Gastroesophageal sphincter (tissue), 4 donors: ENCODE results near the gene FTMT. TPM values are rescaled to one million over a fixed set of nuclear protein-coding genes. Genes with fewer than 3 reads are reported as not detected.

Experiments used
- ATAC-seq: fragments of 150-250 bp; one replicate; pipeline ENCODE4 v1.9.1; 2016; ENCODE audit warnings: mild to moderate bottlenecking, moderate library complexity
- H3K27ac ChIP-seq, 4 donors: fragments of 200-600 bp; sonication (generic) in 3 of 4; 1 replicate in 3 of 4; 2 replicates in 1 of 4; pipeline ENCODE4 v1.5.1; 2016 to 2019
- H3K27me3 ChIP-seq: fragments of 200-600 bp; sonication (generic); one replicate; pipeline ENCODE4 v1.5.1; 2019
- H3K36me3 ChIP-seq, 2 donors: fragments of 200-600 bp; sonication (generic); one replicate each; pipeline ENCODE4 v1.5.1; 2019; ENCODE audit warnings: control low read depth in 1 of 2
- H3K4me1 ChIP-seq, 3 donors: fragments of 200-600 bp; sonication (generic); 1 replicate in 2 of 3; 2 replicates in 1 of 3; pipeline ENCODE4 v1.5.1; 2016 to 2019; ENCODE audit warnings: control low read depth in 2 of 3
- H3K4me3 ChIP-seq, 2 donors: fragments of 200-600 bp; sonication (generic); one replicate each; pipeline ENCODE4 v1.5.1; 2019; ENCODE audit warnings: mild to moderate bottlenecking in 1 of 2, moderate library complexity in 1 of 2
- H3K9me3 ChIP-seq, 3 donors: fragments of 200-600 bp; sonication (generic); one replicate each; pipeline ENCODE4 v1.5.1; 2017 to 2019; ENCODE audit warnings: control low read depth in 2 of 3
- EP300 ChIP-seq: sonication (generic); formaldehyde crosslinking; IDR thresholded peaks from one replicate; pipeline ENCODE4 v1.6.1; 2017; ENCODE audit warnings: antibody characterized with exemption, mild to moderate bottlenecking
- POLR2A ChIP-seq, 2 donors: fragments of 450-650 bp; IDR thresholded peaks; one replicate each; pipeline ENCODE4 v1.6.1; 2017; ENCODE audit warnings: antibody characterized with exemption in 2 of 2, mild to moderate bottlenecking in 2 of 2, moderate library complexity in 1 of 2
- POLR2AphosphoS5 ChIP-seq: sonication (generic); formaldehyde crosslinking; IDR thresholded peaks from one replicate; pipeline ENCODE4 v1.6.1; 2017; ENCODE audit warnings: antibody characterized with exemption
- WGBS, 2 donors: methylation state at CpG; one replicate each; pipeline ENCODE4 v1.1.5; 2018; ENCODE audit warnings: low coverage in 1 of 2; 5-methylcytosine and 5-hydroxymethylcytosine counted together
- total RNA-seq, 4 donors: library from RNA; depleted of rRNA; stranded (reverse); fragments of >200 nt; gene quantifications; one replicate each; pipeline ENCODE4 v1.1.0, GENCODE V29; 2016
- TF ChIP-seq, protein P1 (sequence below), 4 experiments: fragments of 200-600 bp in 2 of 4; fragments of 450-650 bp in 2 of 4; sonication (generic) in 1 of 4; IDR thresholded peaks; one replicate each; pipeline ENCODE4 v1.5.1; 2017 to 2019; ENCODE audit warnings: antibody characterized with exemption in 4 of 4, mild to moderate bottlenecking in 2 of 4, moderate library complexity in 2 of 4

Gene FTMT
- total RNA-seq, 4 donors from 2014 or later = not detected

GRCh38 chr5:121863753-121864285 is 12.1 kb downstream of the FTMT start:
- H3K27me3 ChIP-seq = peaks cover 9% of the 10 kb centered on the region
- H3K4me1 ChIP-seq = no peaks in the 10 kb centered on the region
- no peaks in the 10 kb centered on the region for H3K36me3 ChIP-seq
- TF ChIP-seq, protein P1, sequence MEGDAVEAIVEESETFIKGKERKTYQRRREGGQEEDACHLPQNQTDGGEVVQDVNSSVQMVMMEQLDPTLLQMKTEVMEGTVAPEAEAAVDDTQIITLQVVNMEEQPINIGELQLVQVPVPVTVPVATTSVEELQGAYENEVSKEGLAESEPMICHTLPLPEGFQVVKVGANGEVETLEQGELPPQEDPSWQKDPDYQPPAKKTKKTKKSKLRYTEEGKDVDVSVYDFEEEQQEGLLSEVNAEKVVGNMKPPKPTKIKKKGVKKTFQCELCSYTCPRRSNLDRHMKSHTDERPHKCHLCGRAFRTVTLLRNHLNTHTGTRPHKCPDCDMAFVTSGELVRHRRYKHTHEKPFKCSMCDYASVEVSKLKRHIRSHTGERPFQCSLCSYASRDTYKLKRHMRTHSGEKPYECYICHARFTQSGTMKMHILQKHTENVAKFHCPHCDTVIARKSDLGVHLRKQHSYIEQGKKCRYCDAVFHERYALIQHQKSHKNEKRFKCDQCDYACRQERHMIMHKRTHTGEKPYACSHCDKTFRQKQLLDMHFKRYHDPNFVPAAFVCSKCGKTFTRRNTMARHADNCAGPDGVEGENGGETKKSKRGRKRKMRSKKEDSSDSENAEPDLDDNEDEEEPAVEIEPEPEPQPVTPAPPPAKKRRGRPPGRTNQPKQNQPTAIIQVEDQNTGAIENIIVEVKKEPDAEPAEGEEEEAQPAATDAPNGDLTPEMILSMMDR (IDR thresholded peaks at IDR 0.05) = no peak
- H3K9me3 ChIP-seq = no peaks in the 10 kb centered on the region
- H3K27ac ChIP-seq = no peak overlapping the region
- 24 to 53% methylated on average over 2 of the region's 2 CpGs for WGBS, 2 donors
- no peak for ATAC-seq
- no peak overlapping the region for H3K4me3 ChIP-seq

DNA sequence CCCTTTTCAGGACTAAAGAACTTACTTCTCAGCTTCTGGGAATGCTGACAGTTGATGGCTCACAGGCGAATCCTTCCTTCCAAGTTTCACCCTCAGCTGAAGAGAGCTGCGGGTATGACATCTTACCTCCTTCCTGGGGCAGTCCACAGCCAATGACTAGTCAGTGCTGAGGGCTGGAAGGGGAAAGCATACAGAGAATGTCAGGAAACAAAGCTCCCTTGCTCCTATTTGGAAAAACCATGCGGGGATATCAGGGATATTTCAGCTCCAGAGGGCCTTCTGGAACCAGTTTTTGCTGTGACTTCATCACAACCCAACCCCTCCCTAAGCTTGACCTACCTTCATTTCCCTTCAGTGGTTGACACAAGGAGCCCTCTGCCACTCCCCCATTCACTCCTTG is 15.7 kb downstream of the FTMT start:
- H3K27ac ChIP-seq = no peak overlapping the region
- WGBS, 2 donors = 50 to 57% methylated on average over 2 to 3 of the region's 3 CpGs
- no peaks in the 10 kb centered on the region for H3K36me3 ChIP-seq
- H3K27me3 ChIP-seq = peaks cover 9% of the 10 kb centered on the region
- H3K4me1 ChIP-seq = no peaks in the 10 kb centered on the region
- no peak overlapping the region for H3K4me3 ChIP-seq
- H3K9me3 ChIP-seq = no peaks in the 10 kb centered on the region
- no peak for TF ChIP-seq EP300
- TF ChIP-seq POLR2AphosphoS5 = no peak
- TF ChIP-seq, protein P1 (IDR thresholded peaks at IDR 0.05) = no peak
- no peak for TF ChIP-seq POLR2A (IDR thresholded peaks at IDR 0.05)
- ATAC-seq = no peak

GRCh38 chr5:121870489-121870888 is 18.8 kb downstream of the FTMT start:
- no peak for ATAC-seq
- Histone ChIP-seq H3K27ac (no peak overlapping the region), H3K4me1 (no peaks in the 10 kb centered on the region), H3K4me3 (no peak overlapping the region), H3K9me3 (no peaks in the 10 kb centered on the region), H3K36me3 (no peaks in the 10 kb centered on the region), H3K27me3 (peaks cover 9% of the 10 kb centered on the region)
- no peak for TF ChIP-seq EP300
- no peak for TF ChIP-seq POLR2AphosphoS5
- TF ChIP-seq, protein P1 (IDR thresholded peaks at IDR 0.05) = no peak
- no peak for TF ChIP-seq POLR2A (IDR thresholded peaks at IDR 0.05)
- 37 to 41% methylated on average over 2 of the region's 2 CpGs for WGBS, 2 donors

- 88 to 89% methylated on average over 2 of the region's 2 CpGs for WGBS, 2 donors
Measured at GRCh38 chr5:121872856-121873255, 21.2 kb downstream of the FTMT start.

GRCh38 chr5:121873409-121873808 is 21.7 kb downstream of the FTMT start:
- 100% methylated on average over 1 of the region's 1 CpG for WGBS, 2 donors
- no peaks in the 10 kb centered on the region for H3K27me3 ChIP-seq
- ATAC-seq = no peak
- no peak overlapping the region for H3K27ac ChIP-seq
- no peaks in the 10 kb centered on the region for H3K36me3 ChIP-seq
- H3K9me3 ChIP-seq = no peaks in the 10 kb centered on the region
- no peak overlapping the region for H3K4me3 ChIP-seq
- H3K4me1 ChIP-seq = no peaks in the 10 kb centered on the region
- no peak for TF ChIP-seq POLR2A (IDR thresholded peaks at IDR 0.05)
- TF ChIP-seq POLR2AphosphoS5 = no peak
- TF ChIP-seq, protein P1 (IDR thresholded peaks at IDR 0.05) = no peak
- no peak for TF ChIP-seq EP300

More at GRCh38 chr5:121872856-121873255, 21.2 kb downstream of the FTMT start:
- Histone ChIP-seq H3K27ac (no peak overlapping the region), H3K4me3 (no peak overlapping the region), H3K9me3 (no peaks in the 10 kb centered on the region), H3K27me3 (no peaks in the 10 kb centered on the region), H3K4me1 (no peaks in the 10 kb centered on the region), H3K36me3 (no peaks in the 10 kb centered on the region)
- TF ChIP-seq POLR2AphosphoS5 = no peak
- no peak for TF ChIP-seq POLR2A (IDR thresholded peaks at IDR 0.05)
- TF ChIP-seq, protein P1 (IDR thresholded peaks at IDR 0.05) = no peak
- TF ChIP-seq EP300 = no peak
- ATAC-seq = no peak
